Endodermal cell (in vitro differentiated cells): ENCODE measurements around the gene ALDH4A1. TPM values are rescaled to one million over a fixed set of nuclear protein-coding genes. Genes with fewer than 3 reads are reported as not detected.
"Not testable (repeated sequence)": the region's sequence is repeated elsewhere in the genome, so short reads cannot be mapped to it uniquely, and the experiment has no call there.

ENCODE experiments used
- DNase-seq: peaks from one replicate; pipeline ENCODE4 v3.0.0-alpha.2; 2017
- H3K27ac ChIP-seq: 2 replicates; pipeline ENCODE4 v1.5.1; 2013; ENCODE audit warnings: mild to moderate bottlenecking, low read depth, low read length, moderate library complexity
- H3K27me3 ChIP-seq: 2 replicates; pipeline ENCODE4 v1.6.1; 2013; ENCODE audit warnings: mild to moderate bottlenecking, low read length, moderate library complexity; ENCODE audit not compliant: insufficient read depth, control insufficient read depth, poor library complexity, severe bottlenecking
- H3K36me3 ChIP-seq: 2 replicates; pipeline ENCODE4 v1.7.0; 2013; ENCODE audit warnings: mild to moderate bottlenecking, low read length, moderate library complexity; ENCODE audit not compliant: control insufficient read depth, insufficient read depth
- H3K4me1 ChIP-seq: one replicate; pipeline ENCODE4 v1.7.0; 2013; ENCODE audit warnings: low read length; ENCODE audit not compliant: control insufficient read depth, insufficient read depth
- H3K4me3 ChIP-seq: 2 replicates; pipeline ENCODE4 v1.5.1; 2013; ENCODE audit warnings: mild to moderate bottlenecking, low read length, moderate library complexity
- H3K9ac ChIP-seq: 2 replicates; pipeline ENCODE4 v1.6.1; 2013; ENCODE audit warnings: mild to moderate bottlenecking, low read length, moderate library complexity; ENCODE audit not compliant: poor library complexity, severe bottlenecking; ENCODE audit errors: extremely low read depth
- H3K9me3 ChIP-seq: 2 replicates; pipeline ENCODE4 v1.6.1; 2013; ENCODE audit warnings: mild to moderate bottlenecking, low read length, moderate library complexity; ENCODE audit not compliant: control insufficient read depth
- H3K27ac Mint-ChIP-seq: 2 replicates; pipeline ENCODE4 v1.8.0; 2020; ENCODE audit warnings: mixed read lengths
- H3K27me3 Mint-ChIP-seq: 2 replicates; pipeline ENCODE4 v1.8.0; 2021; ENCODE audit warnings: mild to moderate bottlenecking, mixed read lengths; ENCODE audit not compliant: insufficient read depth
- H3K36me3 Mint-ChIP-seq: 2 replicates; pipeline ENCODE4 v1.8.0; 2020; ENCODE audit warnings: low read depth, mixed read lengths
- H3K4me1 Mint-ChIP-seq: 2 replicates; pipeline ENCODE4 v1.8.0; 2020; ENCODE audit warnings: mixed read lengths
- H3K4me3 Mint-ChIP-seq: 2 replicates; pipeline ENCODE4 v1.8.0; 2020; ENCODE audit warnings: mild to moderate bottlenecking, moderate library complexity, mixed read lengths
- H3K9me3 Mint-ChIP-seq: 2 replicates; pipeline ENCODE4 v1.8.0; 2020; ENCODE audit warnings: mild to moderate bottlenecking, mixed read lengths
- CTCF ChIP-seq: fragments of 200-600 bp; sonication (generic); conservative IDR thresholded peaks from 2 replicates; pipeline ENCODE4 v1.5.0; 2021; ENCODE audit warnings: antibody characterized with exemption, mild to moderate bottlenecking
- WGBS, 2 experiments: methylation state at CpG; one replicate each; pipeline versions ENCODE4 v1.1.5 to v1.1.7; 2013; ENCODE audit warnings: missing lambda C conversion rate in 2 of 2, mixed read lengths in 1 of 2; ENCODE audit not compliant: insufficient coverage in 1 of 2, insufficient read length in 1 of 2; 5-methylcytosine and 5-hydroxymethylcytosine counted together
- total RNA-seq, 2 donors: library from RNA; stranded (reverse); fragmentation: NEBNext Ultra II Directional in 1 of 2; extraction: Animal tissue kit (Norgen Biotek cat#: 25700) in 1 of 2; gene quantifications; 2 replicates in 1 of 2; 3 replicates in 1 of 2; pipeline ENCODE4 v1.2.1, GENCODE V29; 2021

Gene ALDH4A1
- total RNA-seq, 2 donors from 2014 or later, result 7.6 to 18.7 TPM

- no peaks in the 10 kb centered on the region for H3K36me3 Mint-ChIP-seq
- no peaks in the 10 kb centered on the region for H3K4me1 Mint-ChIP-seq
- Histone ChIP-seq H3K4me1 (no peaks in the 10 kb centered on the region), H3K27ac (no peak overlapping the region), H3K27me3 (no peaks in the 10 kb centered on the region), H3K9me3 (no peaks in the 10 kb centered on the region), H3K36me3 (no peaks in the 10 kb centered on the region), H3K9ac (no peak overlapping the region), H3K4me3 (no peak overlapping the region)
- H3K9me3 Mint-ChIP-seq, result no peaks in the 10 kb centered on the region
- 75 to 84% methylated on average over 3 to 8 of the region's 8 CpGs for WGBS, 2 experiments
- no peak for TF ChIP-seq CTCF
- no peak for DNase-seq
- no peak overlapping the region for H3K27ac Mint-ChIP-seq
- no peak overlapping the region for H3K4me3 Mint-ChIP-seq
- peaks cover 2% of the 10 kb centered on the region for H3K27me3 Mint-ChIP-seq
Measured at GRCh38 chr1:18872071-18872611, 30.2 kb downstream of the ALDH4A1 start.

GRCh38 chr1:18871401-18872070 lies 30.8 kb downstream of the ALDH4A1 start:
- 90 to 100% methylated on average over 2 to 7 of the region's 7 CpGs for WGBS, 2 experiments
- H3K4me3 ChIP-seq, result no peak overlapping the region
- no peak for TF ChIP-seq CTCF
- H3K9me3 ChIP-seq, result no peaks in the 10 kb centered on the region
- Mint-ChIP-seq H3K4me1 (no peaks in the 10 kb centered on the region), H3K36me3 (no peaks in the 10 kb centered on the region), H3K27me3 (peaks cover 8% of the 10 kb centered on the region), H3K27ac (no peak overlapping the region), H3K4me3 (no peak overlapping the region), H3K9me3 (no peaks in the 10 kb centered on the region)
- no peak overlapping the region for H3K9ac ChIP-seq
- no peaks in the 10 kb centered on the region for H3K27me3 ChIP-seq
- no peaks in the 10 kb centered on the region for H3K4me1 ChIP-seq
- no peak for DNase-seq
- no peaks in the 10 kb centered on the region for H3K36me3 ChIP-seq
- H3K27ac ChIP-seq, result no peak overlapping the region

- no peak overlapping the region for H3K9ac ChIP-seq
- H3K4me1 Mint-ChIP-seq, result no peaks in the 10 kb centered on the region
- 84 to 92% methylated on average over 5 to 9 of the region's 10 CpGs for WGBS, 2 experiments
Measured at GRCh38 chr1:18870957-18871356, 31.4 kb downstream of the ALDH4A1 start.

GRCh38 chr1:18870595-18870865 lies 31.8 kb downstream of the ALDH4A1 start:
- H3K4me3 Mint-ChIP-seq, H3K27me3 ChIP-seq, H3K27ac ChIP-seq, H3K36me3 ChIP-seq, H3K27ac Mint-ChIP-seq, H3K9me3 Mint-ChIP-seq, H3K4me3 ChIP-seq, DNase-seq, H3K4me1 Mint-ChIP-seq, H3K9ac ChIP-seq, H3K36me3 Mint-ChIP-seq, H3K9me3 ChIP-seq, H3K4me1 ChIP-seq: not testable (repeated sequence)
- peaks cover 17% of the 10 kb centered on the region for H3K27me3 Mint-ChIP-seq
- 95 to 100% methylated on average over 1 to 3 of the region's 3 CpGs for WGBS, 2 experiments

More at GRCh38 chr1:18870957-18871356, 31.4 kb downstream of the ALDH4A1 start:
- Mint-ChIP-seq H3K36me3 (no peaks in the 10 kb centered on the region), H3K27me3 (peaks cover 13% of the 10 kb centered on the region), H3K4me3 (no peak overlapping the region), H3K27ac (no peak overlapping the region), H3K9me3 (no peaks in the 10 kb centered on the region)
- Histone ChIP-seq H3K4me3 (no peak overlapping the region), H3K4me1 (no peaks in the 10 kb centered on the region), H3K36me3 (no peaks in the 10 kb centered on the region), H3K27ac (no peak overlapping the region), H3K9me3 (no peaks in the 10 kb centered on the region), H3K27me3 (peaks cover 4% of the 10 kb centered on the region)
- DNase-seq, result no peak
- no peak for TF ChIP-seq CTCF
